Measurements from ENCODE around the gene SAMD4A.

DNA sequence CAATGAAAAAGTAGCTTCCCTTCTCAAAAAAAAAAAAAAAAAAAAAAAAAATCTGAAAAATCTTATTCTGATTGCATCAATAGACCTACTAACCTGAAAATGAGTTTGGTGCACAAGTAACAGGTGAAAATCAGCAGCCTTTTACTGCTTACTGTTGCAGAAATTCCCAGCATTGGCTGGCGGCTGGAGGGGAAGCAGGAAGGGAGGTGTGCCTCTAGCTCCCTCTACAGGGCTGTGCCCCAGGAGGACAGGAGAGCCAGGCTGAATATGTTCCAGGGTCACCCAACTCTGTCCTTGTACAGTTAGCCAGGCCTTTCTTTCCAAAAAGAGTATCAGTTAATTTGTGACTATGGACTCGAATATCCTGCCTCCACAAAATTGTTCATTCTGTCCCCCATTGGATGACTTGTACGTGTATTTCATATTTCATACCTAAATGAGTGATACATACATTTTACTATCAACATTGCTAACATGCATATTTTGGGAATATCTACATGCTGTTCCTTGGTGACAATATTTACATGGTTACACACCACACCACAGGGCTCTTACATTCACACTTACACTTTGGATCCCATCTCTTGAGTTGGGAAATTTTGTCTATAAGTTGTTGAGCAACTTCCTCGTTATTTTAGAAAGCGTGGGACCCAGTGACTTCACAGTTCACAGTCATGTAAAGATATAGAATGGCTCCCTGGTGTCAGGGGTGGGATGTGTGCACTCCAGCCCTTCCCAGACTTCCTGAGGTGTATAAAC, 124.8 kb downstream of the SAMD4A start:
- TF ChIP-seq SUZ12 (IDR thresholded peaks at IDR 0.05; ENCODE audit: extremely low read depth, insufficient read depth, insufficient read length) = no peak
- TF ChIP-seq ZNF274 (IDR thresholded peaks at IDR 0.05; ENCODE audit: low read depth, low read length) = no peak
